Mammary epithelial cell (primary cell): Measurements from ENCODE around the gene CPA5.

Experiments used
- CTCF ChIP-seq, 2 donors: IDR thresholded peaks in 1 of 2; conservative IDR thresholded peaks in 1 of 2; 2 replicates each; pipeline ENCODE4 v1.5.1; 2011 to 2012; ENCODE audit warnings: inconsistent platforms in 2 of 2, low read length in 2 of 2, mild to moderate bottlenecking in 2 of 2, control low read depth in 1 of 2, low read depth in 1 of 2; ENCODE audit not compliant: insufficient read depth in 1 of 2; ENCODE audit errors: extremely low read depth in 1 of 2
- EZH2 ChIP-seq: IDR thresholded peaks from 2 replicates; pipeline ENCODE4 v1.6.1; 2012; ENCODE audit warnings: low read length, inconsistent platforms, borderline replicate concordance

- TF ChIP-seq CTCF (conservative IDR thresholded peaks at IDR 0.05 in 1 of 2, IDR thresholded peaks at IDR 0.05 in 1 of 2; ENCODE audit: extremely low read depth in 1 of 2, insufficient read depth in 1 of 2, low read depth in 1 of 2, low read length in 2 of 2) = no peak
- TF ChIP-seq EZH2 = no peak
Measured at GRCh38 chr7:130322615-130323014, 22.0 kb upstream of the CPA5 start.
